Endothelial cell of umbilical vein (primary cell): ENCODE measurements around the gene MIA3. TPM values are rescaled to one million over a fixed set of nuclear protein-coding genes. Genes with fewer than 3 reads are reported as not detected.
"Not testable (repeated sequence)": the region's sequence is repeated elsewhere in the genome, so short reads cannot be mapped to it uniquely, and the experiment has no call there.

ENCODE experiments used
- BruUV-seq: library from RNA; stranded (reverse); fragments of 400-500 nt; replicated peaks from 2 replicates; lab custom pipeline; 2021; lab: Mats Ljungman, UMichigan
- CTCF ChIA-PET: fragments of 300-600, 350-600 bp; sonication (Branson Sonifier 250); formaldehyde crosslinking; loops from one replicate; lab custom pipeline; 2021; ENCODE audit warnings: antibody characterized with exemption, inconsistent platforms; lab: Charles Lee
- POLR2A ChIA-PET: fragments of 300-600, 350-600 bp; sonication (Branson Sonifier 250); formaldehyde crosslinking; loops from one replicate; lab custom pipeline; 2021; ENCODE audit warnings: antibody characterized with exemption, inconsistent platforms; lab: Charles Lee
- DNase-seq: peaks from one replicate; pipeline ENCODE4 v3.0.0-alpha.2; 2011; ENCODE audit warnings: low read depth, low spot score
- FAIRE-seq: peaks from 2 replicates; lab custom pipeline; 2011; peaks lifted over from hg19 to GRCh38; lab: Jason Lieb, UNC
- H2AFZ ChIP-seq: 2 replicates; pipeline ENCODE4 v1.6.0; 2012; ENCODE audit warnings: low read depth, low read length, control low read depth, inconsistent platforms
- H3K27ac ChIP-seq: 2 replicates; pipeline ENCODE4 v1.5.1; 2011; ENCODE audit warnings: low read depth, mild to moderate bottlenecking, control low read depth, low read length, moderate library complexity; ENCODE audit not compliant: insufficient read depth
- H3K27me3 ChIP-seq, 2 experiments: 2 replicates each; pipeline versions ENCODE4 v1.6.0 to v1.6.1; 2011; ENCODE audit warnings: low read length in 2 of 2, mixed read lengths in 1 of 2; ENCODE audit not compliant: control insufficient read depth in 2 of 2, insufficient read depth in 2 of 2
- H3K36me3 ChIP-seq, 2 experiments: 2 replicates in 1 of 2; 3 replicates in 1 of 2; pipeline ENCODE4 v1.5.1; 2011; ENCODE audit warnings: low read length in 2 of 2, mild to moderate bottlenecking in 1 of 2, moderate library complexity in 1 of 2; ENCODE audit not compliant: control insufficient read depth in 2 of 2, insufficient read depth in 2 of 2; ENCODE audit errors: extremely low read depth in 1 of 2
- H3K4me1 ChIP-seq: 3 replicates; pipeline ENCODE4 v1.5.1; 2011; ENCODE audit warnings: mild to moderate bottlenecking, low read length; ENCODE audit not compliant: control insufficient read depth, insufficient read depth; ENCODE audit errors: extremely low read depth
- H3K4me2 ChIP-seq: 2 replicates; pipeline ENCODE4 v1.6.1; 2011; ENCODE audit warnings: low read length, control low read depth, mixed read lengths; ENCODE audit not compliant: insufficient read depth
- H3K4me3 ChIP-seq, 3 experiments: fragments of 200-600 bp in 1 of 3; sonication (generic), shearing (Covaris generic) in 1 of 3; replicated peaks in 1 of 3; 2 replicates each; pipeline ENCODE4 v1.5.1; 2011 to 2016; ENCODE audit warnings: control low read depth in 3 of 3, low read length in 3 of 3, mild to moderate bottlenecking in 2 of 3, inconsistent platforms in 1 of 3, low read depth in 1 of 3, moderate library complexity in 1 of 3; ENCODE audit not compliant: insufficient read depth in 1 of 3
- H3K79me2 ChIP-seq: 2 replicates; pipeline ENCODE4 v1.6.0; 2012; ENCODE audit warnings: low read length, inconsistent platforms; ENCODE audit not compliant: control insufficient read depth, insufficient read depth
- H3K9ac ChIP-seq: replicated peaks from 2 replicates; pipeline ENCODE3; 2011; ENCODE audit warnings: low read length, control low read depth; ENCODE audit not compliant: insufficient read depth; ENCODE audit errors: extremely low read depth
- H3K9me1 ChIP-seq: replicated peaks from 3 replicates; pipeline ENCODE4 v1.6.0; 2011; ENCODE audit warnings: mild to moderate bottlenecking, low read length; ENCODE audit not compliant: control insufficient read depth, insufficient read depth; ENCODE audit errors: extremely low read depth
- H3K9me3 ChIP-seq: replicated peaks from 2 replicates; pipeline ENCODE4 v1.5.1; 2012; ENCODE audit warnings: low read length, inconsistent platforms; ENCODE audit not compliant: control insufficient read depth, insufficient read depth
- H4K20me1 ChIP-seq: replicated peaks from 2 replicates; pipeline ENCODE3; 2011; ENCODE audit warnings: mild to moderate bottlenecking, low read length; ENCODE audit not compliant: control insufficient read depth, insufficient read depth; ENCODE audit errors: extremely low read depth
- CTCF ChIP-seq, 2 donors: IDR thresholded peaks; 1 replicate in 1 of 2; 2 replicates in 1 of 2; pipeline ENCODE4 v1.5.1; 2011; ENCODE audit warnings: low read length in 2 of 2, mild to moderate bottlenecking in 2 of 2, moderate library complexity in 2 of 2, control low read depth in 1 of 2, inconsistent platforms in 1 of 2, low read depth in 1 of 2; ENCODE audit not compliant: insufficient read depth in 1 of 2; ENCODE audit errors: extremely low read depth in 1 of 2
- EZH2 ChIP-seq: IDR thresholded peaks from 2 replicates; pipeline ENCODE4 v1.6.1; 2012; ENCODE audit warnings: borderline replicate concordance, low read depth, mild to moderate bottlenecking, moderate library complexity, low read length, inconsistent platforms; ENCODE audit not compliant: severe bottlenecking
- FOS ChIP-seq: IDR thresholded peaks from 2 replicates; pipeline ENCODE4 v1.6.1; 2011; ENCODE audit warnings: mild to moderate bottlenecking, low read length, moderate library complexity, borderline replicate concordance; ENCODE audit not compliant: insufficient read depth
- GATA2 ChIP-seq: IDR thresholded peaks from 2 replicates; pipeline ENCODE4 v1.7.0; 2011; ENCODE audit warnings: low read depth, mild to moderate bottlenecking, moderate library complexity, mixed read lengths, low read length; ENCODE audit not compliant: insufficient read length, insufficient read depth
- JUN ChIP-seq: IDR thresholded peaks from 2 replicates; pipeline ENCODE4 v1.6.1; 2011; ENCODE audit warnings: borderline replicate concordance, low read depth; ENCODE audit not compliant: insufficient read length, insufficient read depth
- MAX ChIP-seq: IDR thresholded peaks from 2 replicates; pipeline ENCODE4 v1.6.1; 2011; ENCODE audit not compliant: insufficient read depth, insufficient read length
- MYC ChIP-seq: IDR thresholded peaks from one replicate; pipeline ENCODE4 v1.6.1; 2011; ENCODE audit warnings: mild to moderate bottlenecking, low read depth, low read length
- POLR2A ChIP-seq: IDR thresholded peaks from 2 replicates; pipeline ENCODE4 v1.6.1; 2012; ENCODE audit warnings: low read depth, mild to moderate bottlenecking, control low read depth, low read length
- POLR2AphosphoS5 ChIP-seq: IDR thresholded peaks from 2 replicates; pipeline ENCODE4 v1.6.1; 2012; ENCODE audit warnings: low read depth, mild to moderate bottlenecking, control low read depth, low read length, moderate library complexity; ENCODE audit not compliant: insufficient read depth
- dilution Hi-C: fragments of 300-500 bp; cut with MboI; formaldehyde crosslinking; loops from one replicate; pipeline ENCODE4 v1.15.0; 2019; ENCODE audit warnings: low sequenced_read_pairs; ENCODE audit not compliant: extremely low pct_ligation_motif_present
- intact Hi-C: fragments of 100-400 bp; cut with micrococcal nuclease; formaldehyde crosslinking; loops from one replicate; pipeline ENCODE4 v1.10.0; 2022
- polyA plus RNA-seq, 4 experiments: library from polyadenylated mRNA; depleted of rRNA in 3 of 4; stranded (reverse) in 3 of 4; unstranded in 1 of 4; fragments of >200 nt; gene quantifications; 2 replicates each; pipeline versions ENCODE4 v1.2.1 to v1.2.3, GENCODE V29; 2011 to 2012; ENCODE audit warnings: missing spikeins in 1 of 4
- total RNA-seq: library from RNA; stranded (reverse); gene quantifications from 2 replicates; pipeline ENCODE4 v1.2.3, GENCODE V29; 2021

The MIA3 gene
- total and polyA plus RNA-seq, 2 donors (not counting 3 experiments of a cell fraction or from before 2014, with no cell fraction given), result 63.7 to 108 TPM

DNA sequence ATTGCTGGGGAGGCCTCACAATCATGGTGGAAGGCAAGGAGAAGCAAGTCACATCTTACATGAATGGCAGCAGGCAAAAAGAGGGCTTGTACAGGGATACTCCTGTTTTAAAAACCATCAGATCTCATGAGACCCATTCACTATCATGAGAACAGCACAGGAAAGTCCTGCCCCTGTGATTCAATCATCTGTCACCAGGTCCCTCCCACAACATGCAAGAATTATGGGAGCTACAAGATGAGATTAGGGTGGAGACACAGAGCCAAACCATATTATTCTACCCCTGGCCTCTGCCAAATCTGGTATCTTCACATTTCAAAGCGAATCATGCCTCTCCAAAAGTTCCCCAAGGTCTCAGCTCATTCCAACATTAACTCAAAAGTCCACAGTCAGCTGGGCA is 11.1 kb upstream of the MIA3 start:
- BruUV-seq, result no TSS peak
- H3K79me2 ChIP-seq, result no peaks in the 10 kb centered on the region
- no peaks in the 10 kb centered on the region for H3K9me3 ChIP-seq
- intact Hi-C loops (no loop called here), dilution Hi-C loops (no loop called here)
- TF ChIP-seq POLR2A (no peak), FOS (no peak), CTCF (IDR thresholded peaks at IDR 0.05; ENCODE audit: extremely low read depth in 1 of 2, insufficient read depth in 1 of 2, low read depth in 1 of 2, low read length in 2 of 2) (no peak), MYC (no peak), JUN (no peak), GATA2 (no peak), EZH2 (no peak), MAX (no peak), POLR2AphosphoS5 (no peak)
- H2AFZ ChIP-seq, result no peak overlapping the region
- H3K27me3 ChIP-seq, result peaks cover 2 to 11% of the 10 kb centered on the region in 2 experiments
- H3K9ac ChIP-seq, result no peak overlapping the region
- H3K36me3 ChIP-seq, result no peaks in the 10 kb centered on the region
- ChIA-PET POLR2A (no interaction called here), CTCF (no interaction called here)
- FAIRE-seq, result no peak
- no peaks in the 10 kb centered on the region for H4K20me1 ChIP-seq
- H3K27ac ChIP-seq, result no peak overlapping the region
- no peak for DNase-seq
- H3K4me2 ChIP-seq, result no peak overlapping the region
- H3K4me3 ChIP-seq, result no peak overlapping the region
- H3K4me1 ChIP-seq, result peaks cover 2% of the 10 kb centered on the region
- H3K9me1 ChIP-seq, result no peaks in the 10 kb centered on the region

DNA sequence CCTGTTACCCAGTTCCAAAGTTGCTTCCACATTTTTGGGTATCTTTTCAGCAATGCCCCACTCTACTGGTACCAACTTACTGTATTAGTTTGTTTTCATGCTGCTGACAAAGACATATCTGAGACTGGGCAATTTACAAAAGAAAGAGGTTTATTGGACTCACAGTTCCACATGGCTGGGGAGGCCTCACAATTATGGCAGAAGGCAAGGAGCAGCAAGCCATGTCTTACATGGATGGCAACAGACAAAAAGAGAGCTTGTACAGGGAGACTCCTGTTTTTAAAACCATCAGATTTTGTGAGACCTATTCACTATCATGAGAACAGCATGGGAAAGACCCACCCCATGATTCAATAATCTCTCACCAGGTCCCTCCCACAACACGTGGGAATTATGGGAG is 8.8 kb upstream of the MIA3 start:
- CTCF ChIA-PET, H2AFZ ChIP-seq, H3K9me1 ChIP-seq, DNase-seq, BruUV-seq, POLR2A ChIA-PET, H3K9ac ChIP-seq, H3K27ac ChIP-seq, intact Hi-C loops, H3K4me1 ChIP-seq, dilution Hi-C loops, H3K4me2 ChIP-seq, H3K4me3 ChIP-seq, FAIRE-seq, H3K36me3 ChIP-seq, H4K20me1 ChIP-seq, H3K9me3 ChIP-seq, H3K79me2 ChIP-seq: not testable (repeated sequence)
- H3K27me3 ChIP-seq, result peaks cover 8 to 31% of the 10 kb centered on the region in 2 experiments
